CD8-positive, alpha-beta memory T cell (primary cell): ENCODE data around the gene SHB. TPM values are rescaled to one million over a fixed set of nuclear protein-coding genes. Genes with fewer than 3 reads are reported as not detected.

Source experiments
- CTCF ChIA-PET: fragments of 350-600 bp; sonication (Branson Sonifier 250); formaldehyde crosslinking; loops from one replicate; lab custom pipeline; 2021; ENCODE audit warnings: antibody characterized with exemption; lab: Charles Lee
- POLR2A ChIA-PET: fragments of 350-600 bp; sonication (Branson Sonifier 250); formaldehyde crosslinking; loops from one replicate; lab custom pipeline; 2021; ENCODE audit warnings: antibody characterized with exemption; lab: Charles Lee
- DNase-seq, 5 donors: peaks; one replicate each; pipeline versions ENCODE4 v3.0.0 to v3.0.0-alpha.2; 2020 to 2022; ENCODE audit warnings: mixed read lengths in 1 of 5
- H3K27ac ChIP-seq: one replicate; pipeline ENCODE4 v1.7.0; 2013; ENCODE audit warnings: low read depth, mild to moderate bottlenecking, low read length, moderate library complexity
- H3K27me3 ChIP-seq: 2 replicates; pipeline ENCODE4 v1.7.0; 2013; ENCODE audit warnings: low read length, mild to moderate bottlenecking; ENCODE audit not compliant: insufficient read depth, poor library complexity, severe bottlenecking
- H3K36me3 ChIP-seq: 2 replicates; pipeline ENCODE4 v1.7.0; 2013; ENCODE audit warnings: mild to moderate bottlenecking, low read length, moderate library complexity; ENCODE audit not compliant: insufficient read depth
- H3K4me1 ChIP-seq: 2 replicates; pipeline ENCODE4 v1.7.0; 2013; ENCODE audit warnings: mild to moderate bottlenecking, low read length, moderate library complexity; ENCODE audit not compliant: insufficient read depth
- H3K4me3 ChIP-seq: 2 replicates; pipeline ENCODE4 v1.7.0; 2013; ENCODE audit warnings: mild to moderate bottlenecking, low read length
- H3K9me3 ChIP-seq: 2 replicates; pipeline ENCODE4 v1.7.0; 2013; ENCODE audit warnings: mild to moderate bottlenecking, low read length
- H3K27ac Mint-ChIP-seq, 8 donors: one replicate each; pipeline ENCODE4 v1.8.0; 2020 to 2021; ENCODE audit warnings: mixed read lengths in 8 of 8, mild to moderate bottlenecking in 6 of 8, inconsistent platforms in 3 of 8, moderate library complexity in 3 of 8
- H3K27me3 Mint-ChIP-seq, 2 donors: one replicate each; pipeline ENCODE4 v1.8.0; 2020 to 2021; ENCODE audit warnings: mixed read lengths in 2 of 2, mild to moderate bottlenecking in 1 of 2, moderate library complexity in 1 of 2
- H3K36me3 Mint-ChIP-seq, 3 donors: one replicate each; pipeline ENCODE4 v1.8.0; 2020 to 2021; ENCODE audit warnings: mixed read lengths in 3 of 3, inconsistent platforms in 1 of 3, mild to moderate bottlenecking in 1 of 3
- H3K4me1 Mint-ChIP-seq, 3 donors: one replicate each; pipeline ENCODE4 v1.8.0; 2020 to 2021; ENCODE audit warnings: mixed read lengths in 3 of 3, inconsistent platforms in 1 of 3, mild to moderate bottlenecking in 1 of 3
- H3K4me3 Mint-ChIP-seq, 7 donors: one replicate each; pipeline ENCODE4 v1.8.0; 2020 to 2021; ENCODE audit warnings: mixed read lengths in 7 of 7, mild to moderate bottlenecking in 6 of 7, moderate library complexity in 4 of 7, inconsistent platforms in 2 of 7
- H3K9me3 Mint-ChIP-seq, 5 donors: one replicate each; pipeline ENCODE4 v1.8.0; 2020 to 2022; ENCODE audit warnings: mixed read lengths in 5 of 5, mild to moderate bottlenecking in 3 of 5, moderate library complexity in 2 of 5, inconsistent platforms in 1 of 5
- polyA plus RNA-seq: library from polyadenylated mRNA; unstranded; fragments of 300-500 nt; fragmentation: Illumina TruSeq; gene quantifications from one replicate; pipeline ENCODE4 v1.2.3, GENCODE V29; 2021
- total RNA-seq, 2 experiments: library from RNA; stranded (reverse); gene quantifications; one replicate each; pipeline ENCODE4 v1.2.3, GENCODE V29; 2021

SHB gene
- total and polyA plus RNA-seq, 3 experiments from 2014 or later = 0.64 to 1.8 (median 1.8) TPM

DNA sequence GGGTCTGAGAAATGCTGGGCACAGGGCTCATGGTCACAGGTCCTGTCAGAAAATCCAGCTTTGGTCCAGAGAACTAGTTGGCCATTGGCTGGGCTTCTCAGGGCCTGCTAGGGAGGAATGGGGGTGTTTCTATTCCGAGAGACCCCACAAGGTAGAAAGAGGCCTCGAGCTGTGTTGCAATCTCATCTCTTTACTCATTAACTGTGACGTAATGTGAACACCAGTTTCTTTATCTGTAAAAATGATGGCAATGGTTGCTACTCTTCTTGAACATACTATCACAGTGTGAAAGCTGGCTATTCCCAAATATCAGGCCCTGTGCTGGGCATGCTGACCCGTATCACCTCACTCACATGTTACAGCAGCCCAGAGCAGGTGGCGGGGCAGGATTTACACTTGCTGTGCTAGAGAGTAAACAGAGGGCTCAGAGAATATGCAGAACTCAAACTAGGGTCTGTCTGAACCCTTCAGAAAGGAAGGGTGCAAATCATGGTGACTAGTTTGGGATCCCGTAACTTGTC, 129.4 kb downstream of the SHB start:
- Histone ChIP-seq H3K9me3 (no peaks in the 10 kb centered on the region), H3K27ac (no peak overlapping the region), H3K4me1 (no peaks in the 10 kb centered on the region), H3K36me3 (no peaks in the 10 kb centered on the region), H3K4me3 (no peak overlapping the region), H3K27me3 (no peaks in the 10 kb centered on the region)
- no peak overlapping the region for H3K27ac Mint-ChIP-seq
- POLR2A ChIA-PET = no interaction called here
- DNase-seq = no peak
- no peaks in the 10 kb centered on the region for H3K9me3 Mint-ChIP-seq
- peaks cover 5 to 7% of the 10 kb centered on the region in 2 donors for H3K27me3 Mint-ChIP-seq
- H3K4me1 Mint-ChIP-seq = no peaks in the 10 kb centered on the region
- CTCF ChIA-PET = interaction anchor here (1.2 kb wide), 1 partner anchor 26 kb away, joined by 4 read pairs; no protein-coding TSS in a partner anchor
- H3K36me3 Mint-ChIP-seq = no peaks in the 10 kb centered on the region
- H3K4me3 Mint-ChIP-seq = no peak overlapping the region

DNA sequence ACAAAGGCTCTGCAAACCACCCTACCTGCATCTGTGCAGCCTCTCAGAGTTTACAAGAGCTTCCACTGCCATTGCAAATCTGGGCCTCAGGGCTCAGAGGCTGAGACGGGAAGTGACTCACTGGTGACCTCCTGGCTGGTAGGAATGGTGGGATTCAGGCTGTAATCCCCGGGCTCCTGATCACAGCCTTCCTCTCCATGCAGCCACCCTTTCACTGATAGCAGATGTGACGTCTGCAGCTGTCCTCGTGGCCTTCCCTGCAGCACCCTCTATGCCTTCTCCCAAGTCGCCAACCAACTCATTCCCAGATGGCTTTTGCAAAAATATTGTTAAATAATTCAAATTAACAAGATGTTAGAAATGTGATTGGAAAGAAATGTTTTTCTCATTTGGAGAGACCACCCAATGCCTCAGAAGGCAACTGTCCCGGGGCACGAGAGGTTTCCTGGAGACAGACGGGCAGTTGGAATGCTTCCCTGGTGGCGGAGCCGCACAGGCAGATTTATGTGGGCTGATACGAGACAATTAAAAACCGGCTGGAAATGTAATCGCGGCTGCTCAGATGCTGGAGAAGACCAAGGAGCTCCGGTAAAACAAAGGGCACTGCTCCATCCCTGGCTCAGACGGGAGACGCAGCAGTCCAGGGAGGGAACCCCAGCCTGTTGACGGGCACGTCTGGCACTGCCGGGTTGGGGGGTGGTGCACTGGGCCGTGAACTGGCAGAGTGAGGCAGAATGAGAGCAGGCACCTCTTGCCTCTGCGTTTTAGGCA, 130.7 kb downstream of the SHB start:
- no peaks in the 10 kb centered on the region for H3K36me3 Mint-ChIP-seq
- no peak overlapping the region for H3K4me3 Mint-ChIP-seq
- POLR2A ChIA-PET = no interaction called here

DNA sequence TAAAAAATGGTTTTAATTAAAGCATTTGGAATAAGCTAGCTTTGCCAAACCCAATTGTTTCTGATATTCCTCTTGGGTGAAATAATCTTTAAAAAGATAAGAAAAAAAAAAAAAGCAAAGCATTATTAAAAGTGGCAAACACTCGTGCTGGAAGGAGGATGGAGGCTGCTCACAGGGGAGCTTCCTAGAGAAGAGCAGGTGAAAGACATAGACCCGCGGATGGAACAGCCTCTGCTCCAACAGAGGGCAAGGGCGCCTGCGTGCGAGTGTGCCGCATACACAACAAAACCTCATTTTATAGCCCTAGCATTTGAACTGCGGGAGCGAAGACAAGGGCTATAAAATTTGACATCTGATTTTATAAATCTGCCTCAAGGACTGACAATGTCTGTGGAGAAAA, 131.7 kb downstream of the SHB start:
- Histone ChIP-seq H3K36me3 (no peaks in the 10 kb centered on the region), H3K4me3 (no peak overlapping the region), H3K27ac (peak overlapping the region; percentile 13), H3K9me3 (no peaks in the 10 kb centered on the region), H3K4me1 (no peaks in the 10 kb centered on the region), H3K27me3 (no peaks in the 10 kb centered on the region)
- peaks cover 4 to 5% of the 10 kb centered on the region in 2 donors for H3K27me3 Mint-ChIP-seq
- POLR2A ChIA-PET = no interaction called here
- H3K9me3 Mint-ChIP-seq = no peaks in the 10 kb centered on the region
- DNase-seq = no peak
- no peaks in the 10 kb centered on the region for H3K36me3 Mint-ChIP-seq
- CTCF ChIA-PET = no interaction called here
- H3K4me1 Mint-ChIP-seq = no peaks in the 10 kb centered on the region
- H3K27ac Mint-ChIP-seq = no peak overlapping the region
- no peak overlapping the region for H3K4me3 Mint-ChIP-seq

More for the DNA sequence above, 130.7 kb downstream of the SHB start:
- Mint-ChIP-seq H3K4me1 (no peaks in the 10 kb centered on the region), H3K27me3 (peaks cover 5 to 7% of the 10 kb centered on the region in 2 donors), H3K9me3 (no peaks in the 10 kb centered on the region), H3K27ac (no peak overlapping the region)
- H3K36me3 ChIP-seq = no peaks in the 10 kb centered on the region
- CTCF ChIA-PET = interaction anchor here (1.2 kb wide), 1 partner anchor 24 kb away, joined by 4 read pairs; no protein-coding TSS in a partner anchor
- H3K4me1 ChIP-seq = no peaks in the 10 kb centered on the region
- H3K27ac ChIP-seq = no peak overlapping the region
- no peaks in the 10 kb centered on the region for H3K27me3 ChIP-seq
- DNase-seq = no peak
- no peak overlapping the region for H3K4me3 ChIP-seq
- H3K9me3 ChIP-seq = no peaks in the 10 kb centered on the region

DNA sequence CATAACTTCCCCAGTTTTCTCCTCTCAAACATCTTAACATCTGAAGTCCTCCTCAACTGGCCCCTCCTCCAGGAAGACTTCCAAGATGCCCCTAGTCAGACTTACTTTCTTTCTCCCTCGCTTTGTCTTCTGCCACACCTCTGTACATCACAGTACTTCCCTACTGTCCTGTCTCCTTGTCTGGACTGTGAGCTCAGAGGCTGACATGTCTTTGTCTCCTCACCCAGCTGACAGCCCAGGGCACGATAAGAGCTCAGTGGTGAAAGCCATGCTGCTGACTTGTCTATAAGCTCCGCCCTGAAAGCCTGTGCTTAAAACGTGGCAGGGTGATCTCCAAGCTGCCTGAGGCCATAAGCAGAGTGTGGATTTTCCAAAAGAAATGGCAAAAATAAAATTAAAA, 132.1 kb downstream of the SHB start:
- no peaks in the 10 kb centered on the region for H3K36me3 Mint-ChIP-seq
- no peaks in the 10 kb centered on the region for H3K27me3 ChIP-seq
- H3K27ac Mint-ChIP-seq = no peak overlapping the region
- H3K9me3 ChIP-seq = no peaks in the 10 kb centered on the region
- H3K4me1 ChIP-seq = no peaks in the 10 kb centered on the region
- H3K4me3 Mint-ChIP-seq = no peak overlapping the region
- peaks cover under 1 to 2% of the 10 kb centered on the region in 2 donors for H3K27me3 Mint-ChIP-seq
- ChIA-PET CTCF (no interaction called here), POLR2A (no interaction called here)
- DNase-seq = no peak
- H3K27ac ChIP-seq = no peak overlapping the region
- H3K9me3 Mint-ChIP-seq = no peaks in the 10 kb centered on the region
- no peak overlapping the region for H3K4me3 ChIP-seq
- H3K36me3 ChIP-seq = no peaks in the 10 kb centered on the region
- H3K4me1 Mint-ChIP-seq = no peaks in the 10 kb centered on the region

DNA sequence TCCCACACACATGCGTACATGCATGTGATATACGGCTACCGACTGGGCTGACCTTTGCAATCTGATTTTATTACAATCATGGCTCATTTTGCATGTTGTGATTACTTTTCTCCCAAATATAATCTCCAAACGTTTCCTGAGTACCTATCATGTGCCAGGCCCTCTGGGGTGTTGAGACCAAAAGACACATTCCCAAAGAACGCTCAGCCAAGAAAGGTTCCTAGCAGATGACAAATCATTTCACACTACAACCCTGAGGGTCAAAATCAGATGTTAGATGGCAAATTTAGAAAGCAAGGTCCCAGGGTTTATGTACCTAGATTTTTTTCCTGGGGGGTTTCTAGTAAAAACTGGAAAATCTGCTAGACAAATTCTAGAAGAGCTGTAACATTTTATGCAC, 132.7 kb downstream of the SHB start:
- CTCF ChIA-PET = interaction anchor here (1.6 kb wide), 1 partner anchor 23 kb away, joined by 5 read pairs; no protein-coding TSS in a partner anchor

DNA sequence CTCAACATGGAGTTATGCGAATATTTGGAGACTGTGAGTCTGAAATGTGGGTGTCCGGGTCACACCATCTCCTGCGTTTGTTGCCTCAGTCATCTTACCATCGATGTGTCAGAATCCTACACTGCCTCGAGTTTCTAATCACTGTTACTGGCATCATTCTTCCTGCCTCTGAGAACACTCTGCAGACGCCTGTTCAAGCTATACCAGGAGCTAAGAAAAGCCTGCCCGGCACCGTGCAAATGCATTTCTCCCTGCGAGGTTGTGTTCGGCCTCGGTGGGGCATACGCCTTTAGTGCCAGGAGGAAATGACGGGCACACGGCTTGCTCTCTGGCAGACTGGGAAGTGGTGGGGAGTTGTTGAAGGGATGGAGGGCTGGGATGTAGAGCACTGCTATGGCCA, 133.9 kb downstream of the SHB start:
- ChIA-PET CTCF (interaction anchor here (1.6 kb wide), 1 partner anchor 21 kb away, joined by 5 read pairs; no protein-coding TSS in a partner anchor), POLR2A (no interaction called here)
- Histone ChIP-seq H3K9me3 (no peaks in the 10 kb centered on the region), H3K27me3 (no peaks in the 10 kb centered on the region), H3K4me1 (no peaks in the 10 kb centered on the region), H3K36me3 (no peaks in the 10 kb centered on the region), H3K4me3 (no peak overlapping the region), H3K27ac (no peak overlapping the region)
- H3K4me1 Mint-ChIP-seq = no peaks in the 10 kb centered on the region
- H3K36me3 Mint-ChIP-seq = no peaks in the 10 kb centered on the region
- no peak overlapping the region for H3K27ac Mint-ChIP-seq
- no peaks in the 10 kb centered on the region for H3K9me3 Mint-ChIP-seq
- no peak overlapping the region for H3K4me3 Mint-ChIP-seq
- DNase-seq = no peak
- H3K27me3 Mint-ChIP-seq = no peaks in the 10 kb centered on the region

More for the DNA sequence above, 132.7 kb downstream of the SHB start:
- Mint-ChIP-seq H3K36me3 (no peaks in the 10 kb centered on the region), H3K4me1 (no peaks in the 10 kb centered on the region), H3K27ac (peak overlapping the region in 1 of 8 donors; percentile 7), H3K9me3 (no peaks in the 10 kb centered on the region), H3K27me3 (no peaks in the 10 kb centered on the region), H3K4me3 (no peak overlapping the region)
- Histone ChIP-seq H3K4me3 (no peak overlapping the region), H3K27ac (no peak overlapping the region), H3K9me3 (no peaks in the 10 kb centered on the region), H3K4me1 (no peaks in the 10 kb centered on the region), H3K36me3 (no peaks in the 10 kb centered on the region), H3K27me3 (no peaks in the 10 kb centered on the region)
- no peak for DNase-seq
- POLR2A ChIA-PET = no interaction called here

DNA sequence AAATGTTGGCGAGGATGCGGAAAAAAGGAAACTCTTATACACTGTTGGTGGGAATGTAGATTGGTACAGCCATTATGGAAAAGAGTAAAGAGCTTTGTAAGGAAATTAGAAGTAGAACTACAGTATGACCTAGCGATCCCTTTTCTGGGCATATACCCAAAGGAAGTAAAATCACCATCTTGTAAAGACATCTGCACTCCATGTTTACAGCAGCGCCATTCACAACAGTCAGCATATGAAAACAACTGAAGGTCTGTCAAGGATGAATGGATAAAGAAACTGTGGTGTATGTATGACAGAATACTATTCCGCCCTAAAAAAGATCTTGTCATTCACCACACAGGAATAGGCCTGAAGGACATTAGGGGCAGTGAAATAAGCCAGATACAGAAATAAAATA, 137.4 kb downstream of the SHB start:
- Histone ChIP-seq H3K4me3 (no peak overlapping the region), H3K4me1 (no peaks in the 10 kb centered on the region), H3K9me3 (no peaks in the 10 kb centered on the region), H3K27ac (no peak overlapping the region), H3K27me3 (no peaks in the 10 kb centered on the region), H3K36me3 (no peaks in the 10 kb centered on the region)
- no peaks in the 10 kb centered on the region for H3K4me1 Mint-ChIP-seq
- ChIA-PET POLR2A (no interaction called here), CTCF (no interaction called here)
- H3K36me3 Mint-ChIP-seq = no peaks in the 10 kb centered on the region
- no peak overlapping the region for H3K4me3 Mint-ChIP-seq
- DNase-seq = no peak
- no peak overlapping the region for H3K27ac Mint-ChIP-seq
- H3K9me3 Mint-ChIP-seq = no peaks in the 10 kb centered on the region
- H3K27me3 Mint-ChIP-seq = no peaks in the 10 kb centered on the region

DNA sequence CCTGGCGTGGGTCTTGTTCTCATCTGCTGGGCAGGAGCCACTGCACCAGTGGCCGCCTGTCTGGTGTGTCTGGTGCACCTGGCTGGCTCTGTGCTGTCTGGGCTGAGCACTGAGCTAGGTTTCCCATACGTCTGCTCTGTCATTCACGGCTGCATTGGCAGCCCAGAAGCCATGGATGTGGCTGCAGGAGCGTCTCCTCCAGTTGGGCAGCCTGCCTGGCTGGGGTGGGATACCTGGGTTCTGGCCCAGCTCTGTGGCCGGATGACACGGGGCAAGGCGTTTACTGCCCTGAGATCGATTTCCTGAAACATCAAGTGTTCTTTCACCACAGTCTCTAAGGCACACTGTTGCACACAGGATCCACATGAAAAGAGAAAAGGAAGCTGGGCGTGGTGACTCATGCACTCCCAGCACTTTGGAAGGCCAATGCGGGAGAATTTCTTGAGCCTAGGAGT, 139.6 kb downstream of the SHB start:
- Histone ChIP-seq H3K4me3 (no peak overlapping the region), H3K27me3 (no peaks in the 10 kb centered on the region), H3K27ac (no peak overlapping the region), H3K4me1 (no peaks in the 10 kb centered on the region), H3K36me3 (no peaks in the 10 kb centered on the region), H3K9me3 (no peaks in the 10 kb centered on the region)
- Mint-ChIP-seq H3K36me3 (no peaks in the 10 kb centered on the region), H3K27ac (peak overlapping the region in 1 of 8 donors; percentile 42), H3K4me3 (no peak overlapping the region), H3K27me3 (peaks cover 0 to 4% of the 10 kb centered on the region in 2 donors), H3K4me1 (no peaks in the 10 kb centered on the region), H3K9me3 (no peaks in the 10 kb centered on the region)
- DNase-seq = no peak
- ChIA-PET CTCF (no interaction called here), POLR2A (no interaction called here)
